ENCODE data around the gene SPSB3.

The SPSB3 gene

DNA sequence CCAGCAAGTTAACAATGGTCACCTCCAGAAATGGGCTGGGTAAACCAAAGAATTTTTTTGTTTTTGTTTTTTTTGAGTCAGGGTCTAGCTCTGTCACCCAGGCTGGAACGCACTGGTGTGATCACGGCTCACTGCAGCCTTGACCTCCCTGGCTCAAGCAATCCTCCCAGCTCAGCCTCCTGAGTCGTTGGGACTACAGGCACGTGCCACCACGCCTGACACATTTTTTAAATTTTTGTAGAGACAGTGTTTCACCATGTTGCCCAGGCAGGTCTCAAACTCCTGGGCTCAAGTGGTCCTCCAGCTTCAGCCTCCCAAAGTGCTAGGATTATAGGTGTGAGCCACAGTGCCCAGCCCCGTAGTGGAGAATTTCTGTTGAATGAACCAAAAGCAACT, 1.7 kb downstream of the SPSB3 start:
- Histone ChIP-seq H3K36me3 (ENCODE audit: control insufficient read depth in 2 of 2, insufficient read depth in 1 of 2, low read length in 2 of 2) (peaks cover 15 to 63% of the 10 kb centered on the region in 2 experiments; a peak in 2 of 3 replicates), H3K4me3 (ENCODE audit: low read depth, low read length) (no peak overlapping the region), H3K4me1 (ENCODE audit: control insufficient read depth, insufficient read depth, low read length) (peaks cover 6% of the 10 kb centered on the region), H3K27ac (ENCODE audit: extremely low read depth, low read depth, low read length) (peak overlapping the region; percentile 87; the same call in 1 of the 2 replicates), H3K9me3 (ENCODE audit: control insufficient read depth, insufficient read depth, low read depth, low read length) (no peaks in the 10 kb centered on the region)
- POLR2A ChIA-PET = interaction anchor here (1.8 to 5.2 kb wide), 3 partner anchors 10 to 184 kb away, joined by 5 to 113 read pairs (median 41); partner anchors contain the start of genes EME2, FAHD1, HAGH and MRPS34
- TF ChIP-seq INSM2 (tag by site-specific recombination; IDR thresholded peaks at IDR 0.05) (no peak), ZNF701 (tag by site-specific recombination; IDR thresholded peaks at IDR 0.05) (no peak), ZNF138 (tag by site-specific recombination; IDR thresholded peaks at IDR 0.05; ENCODE audit: borderline replicate concordance) (no peak), WT1 (tag by site-specific recombination; IDR thresholded peaks at IDR 0.05) (no peak), ZNF561 (tag by site-specific recombination; IDR thresholded peaks at IDR 0.05; ENCODE audit: borderline replicate concordance) (no peak), ZNF24 (tag by site-specific recombination; IDR thresholded peaks at IDR 0.05) (no peak), ZNF791 (tag by site-specific recombination; IDR thresholded peaks at IDR 0.05) (no peak), ZBTB17 (tag by site-specific recombination; IDR thresholded peaks at IDR 0.05) (no peak), ZNF514 (tag by site-specific recombination; IDR thresholded peaks at IDR 0.05) (no peak), SCRT2 (tag by site-specific recombination; IDR thresholded peaks at IDR 0.05) (no peak), ZNF18 (tag by site-specific recombination; IDR thresholded peaks at IDR 0.05) (no peak), ZNF473 (tag by site-specific recombination; IDR thresholded peaks at IDR 0.05) (no peak), ZNF133 (tag by site-specific recombination; IDR thresholded peaks at IDR 0.05) (no peak), ZNF146 (tag by site-specific recombination; IDR thresholded peaks at IDR 0.05) (no peak)
- TF ChIP-seq, protein P1, sequence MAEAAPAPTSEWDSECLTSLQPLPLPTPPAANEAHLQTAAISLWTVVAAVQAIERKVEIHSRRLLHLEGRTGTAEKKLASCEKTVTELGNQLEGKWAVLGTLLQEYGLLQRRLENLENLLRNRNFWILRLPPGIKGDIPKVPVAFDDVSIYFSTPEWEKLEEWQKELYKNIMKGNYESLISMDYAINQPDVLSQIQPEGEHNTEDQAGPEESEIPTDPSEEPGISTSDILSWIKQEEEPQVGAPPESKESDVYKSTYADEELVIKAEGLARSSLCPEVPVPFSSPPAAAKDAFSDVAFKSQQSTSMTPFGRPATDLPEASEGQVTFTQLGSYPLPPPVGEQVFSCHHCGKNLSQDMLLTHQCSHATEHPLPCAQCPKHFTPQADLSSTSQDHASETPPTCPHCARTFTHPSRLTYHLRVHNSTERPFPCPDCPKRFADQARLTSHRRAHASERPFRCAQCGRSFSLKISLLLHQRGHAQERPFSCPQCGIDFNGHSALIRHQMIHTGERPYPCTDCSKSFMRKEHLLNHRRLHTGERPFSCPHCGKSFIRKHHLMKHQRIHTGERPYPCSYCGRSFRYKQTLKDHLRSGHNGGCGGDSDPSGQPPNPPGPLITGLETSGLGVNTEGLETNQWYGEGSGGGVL (tag by site-specific recombination; IDR thresholded peaks at IDR 0.05) = no peak
- TF ChIP-seq, protein P2, sequence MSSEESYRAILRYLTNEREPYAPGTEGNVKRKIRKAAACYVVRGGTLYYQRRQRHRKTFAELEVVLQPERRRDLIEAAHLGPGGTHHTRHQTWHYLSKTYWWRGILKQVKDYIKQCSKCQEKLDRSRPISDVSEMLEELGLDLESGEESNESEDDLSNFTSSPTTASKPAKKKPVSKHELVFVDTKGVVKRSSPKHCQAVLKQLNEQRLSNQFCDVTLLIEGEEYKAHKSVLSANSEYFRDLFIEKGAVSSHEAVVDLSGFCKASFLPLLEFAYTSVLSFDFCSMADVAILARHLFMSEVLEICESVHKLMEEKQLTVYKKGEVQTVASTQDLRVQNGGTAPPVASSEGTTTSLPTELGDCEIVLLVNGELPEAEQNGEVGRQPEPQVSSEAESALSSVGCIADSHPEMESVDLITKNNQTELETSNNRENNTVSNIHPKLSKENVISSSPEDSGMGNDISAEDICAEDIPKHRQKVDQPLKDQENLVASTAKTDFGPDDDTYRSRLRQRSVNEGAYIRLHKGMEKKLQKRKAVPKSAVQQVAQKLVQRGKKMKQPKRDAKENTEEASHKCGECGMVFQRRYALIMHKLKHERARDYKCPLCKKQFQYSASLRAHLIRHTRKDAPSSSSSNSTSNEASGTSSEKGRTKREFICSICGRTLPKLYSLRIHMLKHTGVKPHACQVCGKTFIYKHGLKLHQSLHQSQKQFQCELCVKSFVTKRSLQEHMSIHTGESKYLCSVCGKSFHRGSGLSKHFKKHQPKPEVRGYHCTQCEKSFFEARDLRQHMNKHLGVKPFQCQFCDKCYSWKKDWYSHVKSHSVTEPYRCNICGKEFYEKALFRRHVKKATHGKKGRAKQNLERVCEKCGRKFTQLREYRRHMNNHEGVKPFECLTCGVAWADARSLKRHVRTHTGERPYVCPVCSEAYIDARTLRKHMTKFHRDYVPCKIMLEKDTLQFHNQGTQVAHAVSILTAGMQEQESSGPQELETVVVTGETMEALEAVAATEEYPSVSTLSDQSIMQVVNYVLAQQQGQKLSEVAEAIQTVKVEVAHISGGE (tag by site-specific recombination; conservative IDR thresholded peaks at IDR 0.05; ENCODE audit: low read depth) = no peak
- TF ChIP-seq, protein P3, sequence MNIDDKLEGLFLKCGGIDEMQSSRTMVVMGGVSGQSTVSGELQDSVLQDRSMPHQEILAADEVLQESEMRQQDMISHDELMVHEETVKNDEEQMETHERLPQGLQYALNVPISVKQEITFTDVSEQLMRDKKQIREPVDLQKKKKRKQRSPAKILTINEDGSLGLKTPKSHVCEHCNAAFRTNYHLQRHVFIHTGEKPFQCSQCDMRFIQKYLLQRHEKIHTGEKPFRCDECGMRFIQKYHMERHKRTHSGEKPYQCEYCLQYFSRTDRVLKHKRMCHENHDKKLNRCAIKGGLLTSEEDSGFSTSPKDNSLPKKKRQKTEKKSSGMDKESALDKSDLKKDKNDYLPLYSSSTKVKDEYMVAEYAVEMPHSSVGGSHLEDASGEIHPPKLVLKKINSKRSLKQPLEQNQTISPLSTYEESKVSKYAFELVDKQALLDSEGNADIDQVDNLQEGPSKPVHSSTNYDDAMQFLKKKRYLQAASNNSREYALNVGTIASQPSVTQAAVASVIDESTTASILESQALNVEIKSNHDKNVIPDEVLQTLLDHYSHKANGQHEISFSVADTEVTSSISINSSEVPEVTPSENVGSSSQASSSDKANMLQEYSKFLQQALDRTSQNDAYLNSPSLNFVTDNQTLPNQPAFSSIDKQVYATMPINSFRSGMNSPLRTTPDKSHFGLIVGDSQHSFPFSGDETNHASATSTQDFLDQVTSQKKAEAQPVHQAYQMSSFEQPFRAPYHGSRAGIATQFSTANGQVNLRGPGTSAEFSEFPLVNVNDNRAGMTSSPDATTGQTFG (tag by site-specific recombination; IDR thresholded peaks at IDR 0.05; ENCODE audit: borderline replicate concordance) = no peak
- TF ChIP-seq, protein P4, sequence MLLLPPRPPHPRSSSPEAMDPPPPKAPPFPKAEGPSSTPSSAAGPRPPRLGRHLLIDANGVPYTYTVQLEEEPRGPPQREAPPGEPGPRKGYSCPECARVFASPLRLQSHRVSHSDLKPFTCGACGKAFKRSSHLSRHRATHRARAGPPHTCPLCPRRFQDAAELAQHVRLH (tag by site-specific recombination; IDR thresholded peaks at IDR 0.05) = no peak
- TF ChIP-seq, protein P5, sequence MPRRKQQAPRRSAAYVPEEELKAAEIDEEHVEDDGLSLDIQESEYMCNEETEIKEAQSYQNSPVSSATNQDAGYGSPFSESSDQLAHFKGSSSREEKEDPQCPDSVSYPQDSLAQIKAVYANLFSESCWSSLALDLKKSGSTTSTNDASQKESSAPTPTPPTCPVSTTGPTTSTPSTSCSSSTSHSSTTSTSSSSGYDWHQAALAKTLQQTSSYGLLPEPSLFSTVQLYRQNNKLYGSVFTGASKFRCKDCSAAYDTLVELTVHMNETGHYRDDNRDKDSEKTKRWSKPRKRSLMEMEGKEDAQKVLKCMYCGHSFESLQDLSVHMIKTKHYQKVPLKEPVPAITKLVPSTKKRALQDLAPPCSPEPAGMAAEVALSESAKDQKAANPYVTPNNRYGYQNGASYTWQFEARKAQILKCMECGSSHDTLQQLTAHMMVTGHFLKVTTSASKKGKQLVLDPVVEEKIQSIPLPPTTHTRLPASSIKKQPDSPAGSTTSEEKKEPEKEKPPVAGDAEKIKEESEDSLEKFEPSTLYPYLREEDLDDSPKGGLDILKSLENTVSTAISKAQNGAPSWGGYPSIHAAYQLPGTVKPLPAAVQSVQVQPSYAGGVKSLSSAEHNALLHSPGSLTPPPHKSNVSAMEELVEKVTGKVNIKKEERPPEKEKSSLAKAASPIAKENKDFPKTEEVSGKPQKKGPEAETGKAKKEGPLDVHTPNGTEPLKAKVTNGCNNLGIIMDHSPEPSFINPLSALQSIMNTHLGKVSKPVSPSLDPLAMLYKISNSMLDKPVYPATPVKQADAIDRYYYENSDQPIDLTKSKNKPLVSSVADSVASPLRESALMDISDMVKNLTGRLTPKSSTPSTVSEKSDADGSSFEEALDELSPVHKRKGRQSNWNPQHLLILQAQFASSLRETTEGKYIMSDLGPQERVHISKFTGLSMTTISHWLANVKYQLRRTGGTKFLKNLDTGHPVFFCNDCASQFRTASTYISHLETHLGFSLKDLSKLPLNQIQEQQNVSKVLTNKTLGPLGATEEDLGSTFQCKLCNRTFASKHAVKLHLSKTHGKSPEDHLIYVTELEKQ (tag by site-specific recombination; IDR thresholded peaks at IDR 0.05; ENCODE audit: borderline replicate concordance) = no peak
- CTCF ChIA-PET = interaction anchor here (0.7 kb wide), 1 partner anchor 208 kb away, joined by 3 read pairs; no protein-coding TSS in a partner anchor
